ENCODE data around the gene NAT10.
"Not testable (repeated sequence)": the region's sequence is repeated elsewhere in the genome, so short reads cannot be mapped to it uniquely, and the experiment has no call there.

NAT10 gene

GRCh38 chr11:34068111-34068510, 37.3 kb upstream of the NAT10 start:
- TF ChIP-seq CTCF (IDR thresholded peaks at IDR 0.05; ENCODE audit: low read depth, low read length): no peak
- no peak for DNase-seq (ENCODE audit: extremely low read depth, low read depth)

- DNase-seq (ENCODE audit: extremely low read depth, low read depth): not testable (repeated sequence)
Observed at GRCh38 chr11:34071306-34071705, 34.1 kb upstream of the NAT10 start.

DNA sequence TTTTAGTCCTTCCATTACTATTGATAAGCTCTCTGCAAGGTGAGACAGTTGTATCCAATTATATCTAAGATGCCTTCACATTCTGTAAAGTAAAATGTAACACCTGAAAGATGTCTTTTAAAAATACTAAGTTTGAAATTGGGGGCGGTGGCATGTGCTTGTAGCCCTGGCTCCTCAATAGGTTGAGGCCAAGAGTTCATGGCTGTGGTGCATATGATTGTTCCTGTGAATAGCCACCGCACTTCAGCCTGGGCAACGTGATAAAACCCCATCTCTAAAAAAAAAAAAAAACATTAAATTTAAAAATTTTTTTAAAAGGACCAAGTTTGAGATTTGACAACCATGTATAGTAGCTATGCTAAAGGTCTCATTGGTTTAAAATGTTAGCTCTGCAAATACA, 33.4 kb upstream of the NAT10 start:
- TF ChIP-seq CTCF (IDR thresholded peaks at IDR 0.05; ENCODE audit: low read depth, low read length): no peak
- no peak for DNase-seq (ENCODE audit: extremely low read depth, low read depth)

DNA sequence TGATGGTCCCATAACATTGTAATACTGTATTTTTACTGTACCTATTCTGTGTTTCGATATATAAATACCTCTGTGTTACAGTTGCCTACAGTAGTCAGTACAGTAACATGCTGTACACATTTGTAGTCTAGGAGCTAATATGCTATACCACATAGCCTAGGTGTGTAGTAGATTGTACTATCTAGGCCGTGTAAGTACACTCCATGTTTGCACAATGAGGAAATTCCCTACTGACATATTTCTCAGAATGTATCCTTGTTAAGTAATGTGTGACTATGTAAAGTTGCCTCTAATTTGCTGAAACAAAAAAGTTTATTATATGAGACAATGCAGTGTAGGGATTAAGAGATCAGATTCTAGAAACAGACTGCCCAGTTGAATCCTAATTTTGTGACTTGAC, 32.6 kb upstream of the NAT10 start:
- TF ChIP-seq CTCF (IDR thresholded peaks at IDR 0.05; ENCODE audit: low read depth, low read length): no peak
- no peak for DNase-seq (ENCODE audit: extremely low read depth, low read depth)

DNA sequence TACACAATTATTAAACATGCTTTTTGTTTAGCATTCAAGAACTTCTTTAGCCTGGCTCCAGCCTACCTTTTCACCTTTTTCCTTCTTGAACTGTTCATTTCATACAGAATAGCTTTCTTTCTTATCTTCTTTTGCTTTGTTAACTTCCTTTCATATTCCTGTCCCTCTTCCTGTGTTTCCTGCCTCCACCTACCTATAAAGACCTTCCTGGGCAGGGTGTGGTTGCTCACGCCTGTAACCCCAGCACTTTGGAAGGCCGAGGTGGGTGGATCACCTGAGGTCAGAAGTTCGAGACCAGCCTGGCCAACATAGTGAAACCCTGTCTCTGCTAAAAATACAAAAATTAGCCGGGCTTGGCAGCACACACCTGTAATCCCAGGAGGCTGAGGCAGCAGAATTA, 31.0 kb upstream of the NAT10 start:
- no peak for TF ChIP-seq CTCF (IDR thresholded peaks at IDR 0.05; ENCODE audit: low read depth, low read length)
- no peak for DNase-seq (ENCODE audit: extremely low read depth, low read depth)

DNA sequence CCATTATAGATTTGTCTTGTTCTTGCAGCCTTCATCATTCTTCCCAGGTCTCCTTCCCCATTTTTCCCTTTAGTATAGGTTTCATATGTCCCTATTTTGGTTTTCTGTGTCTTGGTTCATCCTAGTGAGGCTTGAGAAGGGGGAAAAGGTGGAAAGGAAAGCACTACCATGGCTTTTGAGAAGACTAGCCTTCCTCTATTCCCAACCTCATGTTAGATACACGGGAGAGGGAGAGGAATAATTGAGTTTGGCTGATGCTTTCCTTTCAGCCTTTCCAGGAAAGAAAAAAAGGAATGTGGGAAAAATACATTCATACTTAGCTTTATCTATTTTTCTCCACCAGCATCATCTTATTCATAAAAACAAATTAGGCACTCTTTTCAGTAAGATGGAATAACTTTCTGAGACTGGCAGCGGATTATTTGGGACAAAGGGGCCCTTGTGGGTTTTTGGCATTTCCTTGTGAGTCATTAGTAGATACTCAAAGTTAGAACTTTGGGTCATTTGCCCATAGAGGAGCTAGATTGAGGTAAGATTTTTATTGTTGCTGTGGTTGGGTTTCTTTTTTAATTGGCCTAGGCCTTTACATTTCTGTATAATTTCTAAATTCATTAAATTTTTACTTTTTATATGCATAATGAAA, 30.1 kb upstream of the NAT10 start:
- DNase-seq (ENCODE audit: extremely low read depth, low read depth): peak; percentile 19

DNA sequence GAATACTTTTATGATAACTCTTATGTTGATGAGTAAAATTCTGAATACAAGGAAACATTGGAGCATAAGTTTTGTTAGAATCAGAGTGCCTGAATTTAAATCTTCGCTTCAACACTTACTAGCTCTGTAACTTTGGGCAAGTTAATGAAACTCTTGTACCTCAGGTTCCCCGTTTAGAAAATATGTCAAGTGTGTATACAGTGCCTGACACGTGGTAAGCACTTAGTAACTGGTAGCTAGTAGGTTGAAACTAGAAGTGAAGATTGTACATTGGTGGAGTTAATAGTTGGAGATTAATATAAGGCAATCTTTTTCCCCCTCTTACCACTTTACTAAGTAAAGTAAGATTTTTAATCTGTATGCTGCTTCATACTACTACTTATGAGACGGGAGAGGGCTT, 24.8 kb upstream of the NAT10 start:
- no peak for DNase-seq (ENCODE audit: extremely low read depth, low read depth)
- TF ChIP-seq CTCF (IDR thresholded peaks at IDR 0.05; ENCODE audit: low read depth, low read length): no peak

More for the DNA sequence above, 30.1 kb upstream of the NAT10 start:
- TF ChIP-seq CTCF (IDR thresholded peaks at IDR 0.05; ENCODE audit: low read depth, low read length): no peak

DNA sequence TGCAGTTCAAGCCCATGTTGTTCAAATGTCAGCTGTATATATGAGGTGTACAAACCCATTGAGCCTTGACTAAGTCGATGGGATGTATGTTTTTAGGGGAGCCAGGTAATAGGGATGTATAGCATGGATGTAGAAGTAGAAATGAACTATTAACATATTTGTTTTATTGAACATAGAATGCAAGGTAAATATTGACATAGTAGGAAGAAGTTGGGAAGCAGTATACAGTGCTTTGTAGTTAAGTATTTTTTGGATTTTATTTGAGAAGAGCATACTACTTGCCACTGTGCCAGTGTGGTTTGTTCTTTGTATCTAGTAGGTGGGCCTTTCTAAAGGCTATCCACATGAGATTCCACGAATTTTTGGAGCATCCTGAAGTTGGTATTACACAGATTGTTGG, 20.8 kb upstream of the NAT10 start:
- DNase-seq (ENCODE audit: extremely low read depth, low read depth): no peak
- TF ChIP-seq CTCF (IDR thresholded peaks at IDR 0.05; ENCODE audit: low read depth, low read length): no peak

Measured in AG09319 (cell line).